ENCODE results near the gene RAVER2. TPM values are rescaled to one million over a fixed set of nuclear protein-coding genes. Genes with fewer than 3 reads are reported as not detected.
"Not testable (repeated sequence)": the region's sequence is repeated elsewhere in the genome, so short reads cannot be mapped to it uniquely, and the experiment has no call there.

Gene RAVER2
- total RNA-seq, 4 donors from 2014 or later, result 12.5 to 32.9 (median 32.0) TPM

DNA sequence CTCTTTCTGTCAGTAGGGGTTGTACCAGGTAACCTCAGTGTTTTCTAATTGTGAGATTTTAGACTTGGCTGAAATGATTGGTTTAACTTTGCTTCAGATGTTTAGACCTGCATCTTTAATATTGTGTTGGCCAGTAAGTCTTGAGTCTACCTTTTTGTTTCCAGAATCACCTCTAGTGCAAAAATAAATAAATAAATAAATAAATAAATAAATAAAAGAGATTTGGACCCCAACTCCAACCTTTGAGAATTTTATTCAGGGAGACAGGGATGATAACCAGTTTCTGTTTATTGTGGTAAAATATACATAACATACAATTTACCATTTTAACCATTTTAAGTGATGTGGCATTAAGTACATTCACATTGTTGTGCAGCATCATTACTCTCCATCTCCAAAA, 64.4 kb downstream of the RAVER2 start:
- Histone ChIP-seq H3K4me1 (peaks cover 0 to 6% (median 0%) of the 10 kb centered on the region in 3 donors), H3K27me3 (no peaks in the 10 kb centered on the region), H3K27ac (no peak overlapping the region), H3K36me3 (peaks cover 0 to 34% of the 10 kb centered on the region in 2 donors), H3K4me3 (no peak overlapping the region), H3K9me3 (no peaks in the 10 kb centered on the region)
- no peak for ATAC-seq
- no peak for TF ChIP-seq POLR2A (IDR thresholded peaks at IDR 0.05)
- no peak for TF ChIP-seq EP300 (IDR thresholded peaks at IDR 0.05)
- TF ChIP-seq, protein P1, sequence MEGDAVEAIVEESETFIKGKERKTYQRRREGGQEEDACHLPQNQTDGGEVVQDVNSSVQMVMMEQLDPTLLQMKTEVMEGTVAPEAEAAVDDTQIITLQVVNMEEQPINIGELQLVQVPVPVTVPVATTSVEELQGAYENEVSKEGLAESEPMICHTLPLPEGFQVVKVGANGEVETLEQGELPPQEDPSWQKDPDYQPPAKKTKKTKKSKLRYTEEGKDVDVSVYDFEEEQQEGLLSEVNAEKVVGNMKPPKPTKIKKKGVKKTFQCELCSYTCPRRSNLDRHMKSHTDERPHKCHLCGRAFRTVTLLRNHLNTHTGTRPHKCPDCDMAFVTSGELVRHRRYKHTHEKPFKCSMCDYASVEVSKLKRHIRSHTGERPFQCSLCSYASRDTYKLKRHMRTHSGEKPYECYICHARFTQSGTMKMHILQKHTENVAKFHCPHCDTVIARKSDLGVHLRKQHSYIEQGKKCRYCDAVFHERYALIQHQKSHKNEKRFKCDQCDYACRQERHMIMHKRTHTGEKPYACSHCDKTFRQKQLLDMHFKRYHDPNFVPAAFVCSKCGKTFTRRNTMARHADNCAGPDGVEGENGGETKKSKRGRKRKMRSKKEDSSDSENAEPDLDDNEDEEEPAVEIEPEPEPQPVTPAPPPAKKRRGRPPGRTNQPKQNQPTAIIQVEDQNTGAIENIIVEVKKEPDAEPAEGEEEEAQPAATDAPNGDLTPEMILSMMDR (IDR thresholded peaks at IDR 0.05), result no peak
- TF ChIP-seq POLR2AphosphoS5 (IDR thresholded peaks at IDR 0.05), result no peak

DNA sequence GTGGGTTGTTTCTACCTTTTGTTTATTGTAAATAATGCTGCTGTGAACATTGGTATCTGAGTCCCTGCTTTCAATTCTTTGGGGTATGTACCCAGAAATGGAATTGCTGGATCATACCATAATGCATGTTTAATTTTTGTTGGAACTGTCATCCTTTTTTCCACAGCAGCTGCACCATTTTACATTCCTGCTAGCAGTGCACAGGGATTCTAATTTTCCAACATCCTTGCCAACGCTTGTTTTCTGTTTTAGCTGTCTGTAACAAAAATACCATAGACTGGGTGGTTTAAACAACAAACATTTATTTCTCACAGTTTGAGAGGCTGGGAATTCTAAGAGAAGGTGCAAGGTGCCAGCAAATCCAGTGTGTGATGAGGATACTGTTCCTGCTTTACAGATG, 65.1 kb downstream of the RAVER2 start:
- no peak for ATAC-seq
- Histone ChIP-seq H3K27me3 (no peaks in the 10 kb centered on the region), H3K27ac (no peak overlapping the region), H3K9me3 (no peaks in the 10 kb centered on the region), H3K4me3 (no peak overlapping the region), H3K4me1 (peaks cover 0 to 6% (median 0%) of the 10 kb centered on the region in 3 donors), H3K36me3 (peaks cover 0 to 34% of the 10 kb centered on the region in 2 donors)
- 55 to 86% methylated on average over 1 of the region's 1 CpG for WGBS, 2 donors (ENCODE audit: low coverage in 1 of 2)
- TF ChIP-seq EP300 (IDR thresholded peaks at IDR 0.05) (no peak), POLR2A (IDR thresholded peaks at IDR 0.05) (no peak), POLR2AphosphoS5 (IDR thresholded peaks at IDR 0.05) (no peak)
- TF ChIP-seq, protein P1 (IDR thresholded peaks at IDR 0.05), result no peak

DNA sequence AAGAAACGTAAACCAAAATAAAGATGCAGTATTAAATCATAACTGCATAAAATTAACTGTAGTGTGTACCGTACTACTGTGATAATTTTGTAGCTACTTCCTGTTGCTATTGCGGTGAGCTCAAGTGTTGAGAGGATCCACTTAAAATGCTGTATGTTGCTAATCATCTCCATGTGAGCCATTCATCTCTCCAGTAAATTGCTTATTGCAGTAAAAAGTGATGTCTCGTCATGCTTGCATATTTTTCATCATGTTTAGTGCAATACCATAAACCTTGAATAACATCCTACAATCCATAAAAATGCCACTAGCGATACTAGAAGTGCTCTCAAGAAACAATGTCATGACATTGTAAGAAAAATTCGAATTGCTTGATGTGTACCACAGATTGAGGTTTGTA, 66.3 kb downstream of the RAVER2 start:
- no peak overlapping the region for H3K4me3 ChIP-seq
- H3K4me1 ChIP-seq, result peaks cover 0 to 6% (median 0%) of the 10 kb centered on the region in 3 donors
- H3K27me3 ChIP-seq, result no peaks in the 10 kb centered on the region
- H3K27ac ChIP-seq, result no peak overlapping the region
- TF ChIP-seq EP300 (IDR thresholded peaks at IDR 0.05) (no peak), POLR2A (IDR thresholded peaks at IDR 0.05) (no peak), POLR2AphosphoS5 (IDR thresholded peaks at IDR 0.05) (no peak)
- TF ChIP-seq, protein P1 (IDR thresholded peaks at IDR 0.05), result no peak
- H3K9me3 ChIP-seq, result no peaks in the 10 kb centered on the region
- H3K36me3 ChIP-seq, result peaks cover 0 to 33% of the 10 kb centered on the region in 2 donors
- ATAC-seq, result no peak
- WGBS, 2 donors (ENCODE audit: low coverage in 1 of 2), result 92 to 98% methylated on average over 6 of the region's 6 CpGs

DNA sequence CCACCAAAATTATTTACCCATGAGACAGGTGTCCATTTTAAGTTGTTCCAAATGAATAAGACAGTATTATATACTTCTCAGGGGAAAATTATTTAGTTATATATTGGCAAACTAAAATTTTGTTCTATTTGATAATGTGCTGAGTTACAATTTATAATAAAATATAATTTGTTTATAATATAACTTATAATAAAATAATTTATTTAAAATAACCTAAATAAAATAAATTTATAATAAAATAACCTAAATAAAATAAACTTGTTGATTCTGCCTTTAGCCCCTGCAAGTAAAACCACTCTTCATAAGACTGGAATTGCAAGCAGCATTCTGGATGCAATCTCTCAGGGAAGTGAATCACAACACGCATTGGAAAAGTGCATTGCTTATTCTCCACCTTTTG, 69.6 kb downstream of the RAVER2 start:
- no peak for TF ChIP-seq EP300 (IDR thresholded peaks at IDR 0.05)
- no peak for TF ChIP-seq POLR2AphosphoS5 (IDR thresholded peaks at IDR 0.05)
- TF ChIP-seq POLR2A (IDR thresholded peaks at IDR 0.05), result no peak
- TF ChIP-seq, protein P1 (IDR thresholded peaks at IDR 0.05), result no peak
- Histone ChIP-seq H3K4me1 (peaks cover 0 to 6% (median 0%) of the 10 kb centered on the region in 3 donors), H3K4me3 (no peak overlapping the region), H3K27me3 (no peaks in the 10 kb centered on the region), H3K36me3 (peaks cover 0 to 29% of the 10 kb centered on the region in 2 donors), H3K9me3 (no peaks in the 10 kb centered on the region), H3K27ac (no peak overlapping the region)
- WGBS, 2 donors (ENCODE audit: low coverage in 1 of 2), result 96 to 100% methylated on average over 1 of the region's 1 CpG
- ATAC-seq, result no peak

DNA sequence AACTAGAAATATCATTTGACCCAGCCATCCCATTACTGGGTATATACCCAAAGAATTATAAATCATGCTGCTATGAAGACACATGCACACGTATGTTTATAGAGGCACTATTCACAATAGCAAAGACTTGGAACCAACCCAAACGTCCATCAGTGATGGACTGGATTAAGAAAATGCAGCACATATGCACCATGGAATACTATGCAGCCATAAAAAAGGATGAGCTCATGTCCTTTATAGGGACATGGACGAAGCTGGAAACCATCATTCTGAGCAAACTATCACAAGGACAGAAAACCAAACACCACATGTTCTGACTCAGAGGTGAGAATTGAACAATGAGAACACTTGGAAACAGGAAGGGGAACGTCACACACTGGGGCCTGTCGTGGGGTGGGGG, 72.5 kb downstream of the RAVER2 start:
- not testable (repeated sequence) for H3K27ac ChIP-seq, H3K9me3 ChIP-seq, H3K4me1 ChIP-seq, H3K4me3 ChIP-seq, H3K27me3 ChIP-seq, ATAC-seq
- 89 to 90% methylated on average over 3 of the region's 5 CpGs for WGBS, 2 donors (ENCODE audit: low coverage in 1 of 2)
- H3K36me3 ChIP-seq, result peaks cover 0 to 30% of the 10 kb centered on the region in 2 donors

DNA sequence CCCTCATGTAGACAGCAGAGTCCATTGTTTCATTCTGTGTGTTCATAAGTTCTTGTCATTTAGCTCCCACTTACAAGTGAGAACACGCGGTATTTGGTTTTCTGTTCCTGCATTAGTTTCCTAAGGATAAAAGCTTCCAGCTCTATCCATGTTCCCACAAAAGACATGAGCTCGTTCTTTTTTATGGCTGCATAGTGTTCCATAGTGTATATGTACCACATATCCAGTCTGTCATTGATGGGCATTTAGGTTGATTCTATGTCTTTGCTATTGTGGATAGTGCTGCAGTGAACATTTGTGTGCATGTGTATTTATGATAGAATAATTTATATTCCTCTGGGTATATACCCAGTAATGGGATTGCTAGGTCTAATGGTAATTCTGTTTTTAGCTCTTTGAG, 75.7 kb downstream of the RAVER2 start:
- 97 to 100% methylated on average over 2 to 3 of the region's 3 CpGs for WGBS, 2 donors (ENCODE audit: low coverage in 1 of 2)
- not testable (repeated sequence) for H3K9me3 ChIP-seq, H3K27me3 ChIP-seq, H3K27ac ChIP-seq, H3K4me1 ChIP-seq, H3K4me3 ChIP-seq, ATAC-seq
- peaks cover 0 to 14% of the 10 kb centered on the region in 2 donors for H3K36me3 ChIP-seq

All from gastroesophageal sphincter (tissue), 4 donors.